Peyer's patch (tissue), 4 donors: ENCODE results near the gene THAP3. TPM values are rescaled to one million over a fixed set of nuclear protein-coding genes. Genes with fewer than 3 reads are reported as not detected.

Experiments
- DNase-seq, 3 donors: peaks; one replicate each; pipeline ENCODE4 v3.0.0-alpha.2; 2017 to 2019
- H3K27ac ChIP-seq, 4 donors: fragments of 200-600 bp; sonication (generic); one replicate each; pipeline ENCODE4 v1.5.1; 2016 to 2019
- H3K27me3 ChIP-seq, 2 donors: fragments of 200-600 bp; sonication (generic); one replicate each; pipeline ENCODE4 v1.5.1; 2019
- H3K36me3 ChIP-seq, 3 donors: fragments of 200-600 bp; sonication (generic); one replicate each; pipeline ENCODE4 v1.5.1; 2016 to 2019
- H3K4me1 ChIP-seq, 4 donors: fragments of 200-600 bp; sonication (generic); one replicate each; pipeline ENCODE4 v1.5.1; 2016 to 2019
- H3K4me3 ChIP-seq, 4 donors: fragments of 200-600 bp; sonication (generic); 1 replicate in 3 of 4; 2 replicates in 1 of 4; pipeline ENCODE4 v1.5.1; 2016 to 2019; ENCODE audit warnings: mild to moderate bottlenecking in 1 of 4
- H3K9me3 ChIP-seq, 4 donors: fragments of 200-600 bp; sonication (generic); one replicate each; pipeline ENCODE4 v1.5.1; 2016 to 2019; ENCODE audit warnings: mild to moderate bottlenecking in 1 of 4
- CTCF ChIP-seq, 6 experiments: fragments of 450-650 bp in 4 of 6; fragments of 200-600 bp in 2 of 6; sonication (generic) in 1 of 6; IDR thresholded peaks; one replicate each; pipeline ENCODE4 v1.5.1; 2017 to 2019; ENCODE audit warnings: antibody characterized with exemption in 6 of 6, mild to moderate bottlenecking in 3 of 6, moderate library complexity in 1 of 6
- POLR2A ChIP-seq, 2 donors: fragments of 450-650 bp; IDR thresholded peaks; one replicate each; pipeline ENCODE4 v1.5.1; 2017; ENCODE audit warnings: antibody characterized with exemption in 2 of 2, mild to moderate bottlenecking in 2 of 2, moderate library complexity in 2 of 2
- total RNA-seq, 4 donors: library from RNA; depleted of rRNA; stranded (reverse); fragments of >200 nt; gene quantifications; one replicate each; pipeline ENCODE4 v1.1.0, GENCODE V29; 2016

THAP3 gene
- total RNA-seq, 4 donors from 2014 or later, result 9.9 to 22.8 (median 18.8) TPM

- no peak for DNase-seq
- Histone ChIP-seq H3K9me3 (no peaks in the 10 kb centered on the region), H3K4me3 (peak overlapping the region; percentile 83 to 100 (median 92)), H3K27ac (peak overlapping the region; percentile 87 to 93 (median 92)), H3K27me3 (no peaks in the 10 kb centered on the region), H3K4me1 (peaks cover 0 to 11% (median 2%) of the 10 kb centered on the region in 4 donors), H3K36me3 (peaks cover 0 to 18% (median 0%) of the 10 kb centered on the region in 3 donors)
- TF ChIP-seq CTCF (IDR thresholded peaks at IDR 0.05) (no peak), POLR2A (IDR thresholded peaks at IDR 0.05) (no peak)
These were observed 9.5 kb upstream of the THAP3 start for GRCh38 chr1:6614929-6615785.

GRCh38 chr1:6619045-6619444 is 5.6 kb upstream of the THAP3 start:
- H3K4me1 ChIP-seq, result peaks cover 0 to 6% (median 2%) of the 10 kb centered on the region in 4 donors
- no peak overlapping the region for H3K27ac ChIP-seq
- H3K36me3 ChIP-seq, result peaks cover 0 to 45% (median 0%) of the 10 kb centered on the region in 3 donors
- DNase-seq, result no peak
- H3K9me3 ChIP-seq, result no peaks in the 10 kb centered on the region
- no peak overlapping the region for H3K4me3 ChIP-seq
- no peaks in the 10 kb centered on the region for H3K27me3 ChIP-seq
- TF ChIP-seq POLR2A (IDR thresholded peaks at IDR 0.05) (no peak), CTCF (IDR thresholded peaks at IDR 0.05) (no peak)

GRCh38 chr1:6621429-6622391 is 3.0 kb upstream of the THAP3 start:
- no peak for DNase-seq
- no peak for TF ChIP-seq CTCF (IDR thresholded peaks at IDR 0.05)
- TF ChIP-seq POLR2A (IDR thresholded peaks at IDR 0.05), result no peak
- Histone ChIP-seq H3K27ac (no peak overlapping the region), H3K4me1 (peaks cover 0 to 13% (median 9%) of the 10 kb centered on the region in 4 donors), H3K4me3 (no peak overlapping the region), H3K27me3 (no peaks in the 10 kb centered on the region), H3K36me3 (peaks cover 0 to 45% (median 0%) of the 10 kb centered on the region in 3 donors), H3K9me3 (no peaks in the 10 kb centered on the region)

GRCh38 chr1:6622396-6623152 is 2.1 kb upstream of the THAP3 start:
- no peak for DNase-seq
- Histone ChIP-seq H3K9me3 (no peaks in the 10 kb centered on the region), H3K27me3 (no peaks in the 10 kb centered on the region), H3K36me3 (peaks cover 0 to 48% (median 0%) of the 10 kb centered on the region in 3 donors), H3K27ac (no peak overlapping the region), H3K4me3 (no peak overlapping the region), H3K4me1 (peaks cover 0 to 20% (median 9%) of the 10 kb centered on the region in 4 donors)
- TF ChIP-seq POLR2A (IDR thresholded peaks at IDR 0.05), result no peak
- TF ChIP-seq CTCF (IDR thresholded peaks at IDR 0.05), result no peak
